HG02970 (cell line): ENCODE measurements around the gene MFSD12.

Source experiments
- ATAC-seq: cut with Tn5 transposase; IDR thresholded peaks from one replicate; pipeline ENCODE4 v1.9.1; 2021; ENCODE audit warnings: mild to moderate bottlenecking, moderate library complexity, moderate number of reproducible peaks; ENCODE audit not compliant: unreplicated experiment, low FRiP score

MFSD12 gene

DNA sequence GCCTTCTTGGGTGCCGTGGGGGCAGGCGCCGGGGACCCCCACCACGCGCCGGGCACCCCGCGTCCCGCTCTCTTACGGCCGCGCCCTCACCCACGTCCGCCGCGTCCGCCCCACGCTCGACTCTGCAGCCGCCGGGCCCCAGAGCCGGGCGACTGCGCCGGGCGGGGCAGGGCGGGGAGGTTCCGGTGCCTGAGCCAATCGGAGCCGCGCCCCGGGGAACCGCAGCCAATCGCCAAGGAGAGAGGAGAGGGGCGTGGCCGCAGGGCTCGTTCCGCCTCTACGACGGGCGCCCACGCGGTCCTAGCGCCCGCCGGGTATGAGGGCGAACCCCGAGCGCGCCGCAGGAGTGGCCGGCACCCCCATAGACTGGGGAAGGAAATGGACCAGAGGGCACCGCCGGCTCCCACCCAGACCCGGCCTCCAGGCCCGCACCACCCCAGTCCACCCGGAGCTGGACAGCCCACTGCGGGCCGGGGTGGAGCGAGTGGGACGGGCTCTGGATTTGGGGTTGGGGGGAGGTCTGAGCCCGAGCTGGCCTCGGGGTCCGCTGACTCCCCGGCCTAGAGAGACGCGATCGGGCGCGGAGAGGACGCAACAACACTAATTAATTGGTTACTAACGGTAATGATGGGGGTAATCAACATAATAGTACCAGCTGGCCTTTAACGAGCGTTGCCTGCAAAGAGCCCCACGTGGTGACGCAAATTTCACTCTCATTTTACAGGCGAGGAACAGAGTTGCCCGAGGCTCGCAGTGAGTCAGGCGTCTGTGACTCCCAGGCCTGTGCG is at the start of gene MFSD12:
Gene MFSD12, minus strand, starts transcription at position 126 of the 788 bp plus-strand sequence. CDS start 183 bp downstream, outside the sequence.
- ATAC-seq: peak; percentile 85

DNA sequence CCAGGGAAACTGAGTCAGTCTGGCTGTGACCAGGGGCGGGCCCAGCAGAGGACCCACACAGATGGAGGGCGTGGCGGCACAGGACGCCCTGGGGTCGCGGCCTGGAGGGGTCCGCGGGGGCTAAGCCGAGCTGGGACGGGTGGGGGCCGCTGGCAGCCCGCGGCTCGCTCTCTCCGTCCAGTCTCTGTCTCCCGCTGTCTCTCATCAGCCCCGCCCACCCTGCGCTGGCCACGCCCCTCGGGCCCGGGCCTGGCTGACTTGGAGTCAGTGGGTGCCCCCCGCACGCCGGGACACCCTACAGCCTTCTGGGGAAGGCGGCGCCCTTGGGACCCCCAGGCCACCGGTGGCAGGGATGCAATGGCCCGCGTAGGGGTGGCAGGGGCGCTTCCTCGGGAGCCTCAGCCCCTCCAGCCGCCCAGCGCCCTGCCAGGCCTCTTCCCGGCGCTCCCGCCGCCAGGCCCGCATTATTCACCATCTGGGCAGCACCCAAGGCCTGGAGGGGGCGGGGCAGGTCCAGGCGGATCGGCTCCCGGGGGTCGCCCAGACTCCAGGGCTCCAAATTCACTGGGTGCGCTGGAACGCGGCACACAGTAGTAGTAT is 49.4 kb upstream of the MFSD12 start, which contains the start of gene TBXA2R:
Gene TBXA2R, minus strand, starts transcription at position 186 of the 600 bp plus-strand sequence. CDS start 6,241 bp downstream, outside the sequence.
- ATAC-seq: no peak

DNA sequence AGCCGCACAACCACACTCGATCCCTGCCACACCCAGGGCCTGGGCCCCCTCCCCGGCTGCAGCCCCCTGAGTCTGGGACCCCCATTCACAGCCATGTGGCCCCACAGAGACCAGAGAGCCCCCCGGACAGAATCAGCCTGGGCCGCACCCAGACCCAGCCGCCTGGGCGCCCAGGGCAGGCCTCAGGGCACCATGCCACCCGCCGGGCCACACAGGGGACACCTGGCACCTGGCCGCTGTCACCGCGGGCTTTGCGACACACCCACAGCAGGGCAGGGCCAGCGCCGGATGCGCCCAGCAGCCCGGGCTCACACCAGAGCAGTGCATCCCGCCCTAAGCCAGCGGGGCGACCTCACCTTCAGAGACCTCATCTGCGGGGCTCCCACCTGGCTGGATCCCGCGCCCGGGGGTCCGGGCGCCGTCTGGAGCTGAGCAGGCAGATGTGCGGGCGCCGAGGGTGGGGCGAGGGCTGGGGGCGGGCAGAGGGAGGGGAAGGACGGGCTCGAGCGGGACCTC is 48.8 kb upstream of the MFSD12 start:
- ATAC-seq: no peak

DNA sequence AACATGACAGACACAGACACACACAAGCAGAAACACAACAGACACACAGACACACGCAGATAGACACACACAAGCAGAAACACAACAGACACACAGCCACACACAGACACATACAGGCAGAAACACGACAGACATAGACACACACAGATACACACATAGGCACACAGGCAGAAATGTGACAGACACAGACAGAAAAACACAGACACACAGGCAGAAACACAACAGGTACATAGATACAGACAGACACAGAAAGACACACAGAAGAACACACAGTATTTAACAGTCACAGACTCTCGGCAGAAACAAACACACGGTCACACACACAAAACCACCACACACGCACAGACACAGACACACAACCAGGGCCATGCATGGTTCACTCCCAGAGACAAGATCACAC is 48.4 kb upstream of the MFSD12 start:
- no peak for ATAC-seq

DNA sequence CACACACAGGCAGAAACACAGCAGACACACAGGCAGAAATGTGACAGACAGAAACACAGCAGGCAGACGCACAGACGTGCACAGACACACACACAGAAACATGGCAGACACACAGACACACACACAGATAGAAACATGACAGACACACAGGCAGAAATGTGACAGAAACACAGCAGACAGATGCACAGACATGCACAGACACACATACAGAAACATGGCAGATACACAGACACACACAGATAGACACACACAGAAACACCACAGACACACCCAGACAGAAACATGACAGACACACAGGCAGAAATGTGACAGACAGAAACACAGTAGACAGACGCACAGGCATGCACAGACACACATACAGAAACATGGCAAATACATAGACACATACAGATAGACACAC is 48.0 kb upstream of the MFSD12 start:
- no peak for ATAC-seq

DNA sequence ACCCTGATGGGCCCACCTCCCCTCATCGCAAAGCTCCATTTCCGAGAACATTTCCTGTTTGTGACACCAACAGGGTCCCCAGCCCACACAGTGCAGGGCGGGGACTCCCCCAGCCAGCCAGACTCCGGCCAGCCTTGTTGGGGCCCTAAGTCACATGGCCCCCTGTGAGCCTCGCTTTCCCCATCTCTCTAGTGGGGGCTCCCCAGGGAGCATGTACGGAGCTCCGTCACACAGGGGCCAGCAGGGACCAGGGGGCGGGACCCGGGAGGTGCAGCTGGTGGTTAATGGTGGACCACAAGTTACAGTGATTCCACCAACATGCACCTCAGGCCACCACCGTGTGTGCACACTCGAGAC is 47.6 kb upstream of the MFSD12 start:
- ATAC-seq: no peak

DNA sequence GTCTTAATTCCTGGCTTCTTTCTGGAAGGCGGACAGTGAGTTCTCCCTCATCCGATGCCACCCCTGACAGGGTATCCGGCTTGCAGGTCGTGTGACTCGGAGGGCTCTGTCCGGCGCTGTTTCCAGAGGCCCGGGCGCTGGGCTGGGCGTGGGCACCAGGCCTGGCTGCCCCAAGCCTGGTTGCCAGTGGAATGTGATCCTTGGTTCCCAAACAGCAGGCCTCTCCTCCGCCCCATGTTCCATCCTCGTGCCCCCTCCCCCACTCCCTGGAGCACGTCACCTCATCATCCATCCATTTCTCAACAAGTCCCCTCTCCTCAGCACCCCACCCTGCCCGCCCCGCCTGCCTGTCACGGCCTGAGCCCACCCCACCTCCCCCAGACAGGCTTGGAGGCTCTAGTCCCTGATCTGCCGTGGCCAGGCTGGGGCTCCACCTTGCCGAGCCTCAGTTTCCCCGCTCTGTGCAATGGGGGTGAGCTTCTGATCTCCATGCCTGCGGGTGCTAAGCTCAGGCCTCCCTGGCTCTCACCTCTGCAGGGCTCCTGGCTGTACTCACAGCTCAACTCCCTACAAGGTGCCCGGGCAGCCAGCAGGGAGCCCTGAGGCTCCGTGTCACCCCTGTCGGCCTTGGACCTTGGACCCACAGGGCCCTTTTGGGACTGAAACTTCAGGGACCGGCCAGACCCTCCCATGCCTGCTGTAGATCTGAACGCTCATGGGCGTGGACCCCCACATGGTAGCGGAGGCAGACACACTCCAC is 47.0 kb upstream of the MFSD12 start:
- ATAC-seq: no peak

DNA sequence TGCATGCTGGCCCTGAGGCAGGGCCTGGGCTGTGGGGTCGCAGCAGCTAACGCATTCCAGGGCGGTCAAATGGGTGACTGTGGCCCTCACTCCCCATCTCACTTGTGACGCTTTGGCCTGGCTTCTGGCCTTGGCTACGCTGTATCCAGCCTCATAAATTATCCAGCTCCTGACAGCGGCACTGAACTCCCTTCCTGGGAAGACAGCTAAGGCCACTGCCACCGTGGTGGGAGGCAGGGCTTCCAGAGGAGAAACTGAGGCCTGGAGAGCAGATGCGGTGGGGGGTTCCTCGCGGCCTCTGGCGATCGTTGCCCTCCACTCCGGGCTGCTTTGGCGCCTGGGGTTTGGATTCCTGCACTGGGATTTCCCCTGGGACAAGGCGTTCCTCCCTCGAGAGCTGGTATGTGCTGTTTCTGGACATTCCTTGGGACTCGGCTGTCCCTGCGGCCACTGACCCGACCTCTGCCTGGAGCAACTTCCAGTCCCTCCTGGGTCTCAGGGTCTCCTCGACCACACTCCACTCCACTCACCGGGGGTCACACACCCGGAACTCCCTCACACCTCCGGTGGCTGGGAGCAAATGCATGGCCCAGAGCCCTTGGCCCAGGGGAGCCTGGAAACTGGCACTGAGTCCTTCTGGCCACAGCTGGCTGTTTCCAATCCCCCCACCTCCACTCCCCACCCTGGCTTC is 45.9 kb upstream of the MFSD12 start:
- no peak for ATAC-seq

DNA sequence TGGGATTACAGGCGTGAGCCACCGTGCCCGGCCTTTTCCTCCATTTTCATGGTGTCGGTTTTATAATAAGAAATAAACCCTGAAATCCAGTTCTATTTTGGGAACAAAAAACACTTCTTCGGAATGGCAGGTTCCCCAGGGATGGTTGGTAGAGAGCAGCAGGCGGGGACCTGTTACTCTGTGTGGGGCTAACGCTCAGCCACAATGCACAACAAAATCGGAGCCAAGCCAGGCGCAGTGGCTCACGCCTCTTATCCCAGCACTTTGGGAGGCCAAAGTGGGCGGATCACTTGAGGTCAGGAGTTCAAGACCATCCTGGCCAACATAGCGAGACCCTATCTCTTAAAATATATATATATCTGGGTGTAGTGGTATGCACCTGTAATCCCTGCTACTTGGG is 43.6 kb upstream of the MFSD12 start:
- ATAC-seq: no peak

DNA sequence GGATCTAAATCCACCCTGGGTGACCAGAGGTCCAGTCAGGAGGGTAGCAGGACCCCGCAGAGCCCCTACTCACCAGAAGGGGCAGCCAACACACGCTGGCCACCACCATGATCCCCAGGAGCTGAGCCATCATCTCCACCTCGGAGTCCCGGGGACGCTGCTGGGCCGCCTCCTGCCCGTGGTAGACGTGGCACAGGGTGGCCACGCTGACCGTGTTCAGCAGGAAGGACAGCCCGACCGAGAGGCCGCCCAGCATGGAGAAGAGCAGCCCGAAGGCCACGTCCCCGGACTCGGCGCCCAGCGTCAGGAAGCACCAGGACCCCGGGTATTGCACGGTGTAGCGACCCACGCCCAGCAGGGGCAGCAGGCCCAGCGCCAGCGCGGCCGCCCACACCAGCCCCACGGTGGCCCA is 42.4 kb upstream of the MFSD12 start:
- ATAC-seq: no peak

DNA sequence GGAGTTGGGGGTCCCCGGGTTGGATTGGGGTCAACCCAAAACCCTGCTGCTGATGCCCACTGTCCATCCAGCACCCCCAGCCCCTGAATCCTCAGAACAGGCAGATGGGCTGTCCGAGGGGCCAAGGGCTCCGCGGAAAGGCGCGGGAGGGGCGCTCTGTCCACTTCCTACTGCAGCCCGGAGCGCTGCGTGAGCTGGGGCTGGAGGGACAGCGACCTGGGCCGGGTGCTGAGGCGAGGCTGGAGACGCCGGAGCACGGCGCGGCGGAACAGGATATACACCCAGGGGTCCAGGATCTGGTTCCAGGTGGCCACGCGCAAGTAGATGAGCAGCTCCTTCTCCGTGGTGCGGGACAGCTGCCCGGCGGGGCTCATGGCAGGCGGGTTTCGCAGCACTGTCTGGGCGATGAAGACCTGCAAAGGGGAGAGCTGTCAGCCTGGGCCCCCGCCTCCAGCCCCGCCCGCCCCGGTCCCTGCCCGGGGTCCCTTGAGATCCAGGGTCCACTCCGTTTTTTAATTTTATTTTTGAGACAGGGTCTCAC is 38.2 kb upstream of the MFSD12 start:
- no peak for ATAC-seq

DNA sequence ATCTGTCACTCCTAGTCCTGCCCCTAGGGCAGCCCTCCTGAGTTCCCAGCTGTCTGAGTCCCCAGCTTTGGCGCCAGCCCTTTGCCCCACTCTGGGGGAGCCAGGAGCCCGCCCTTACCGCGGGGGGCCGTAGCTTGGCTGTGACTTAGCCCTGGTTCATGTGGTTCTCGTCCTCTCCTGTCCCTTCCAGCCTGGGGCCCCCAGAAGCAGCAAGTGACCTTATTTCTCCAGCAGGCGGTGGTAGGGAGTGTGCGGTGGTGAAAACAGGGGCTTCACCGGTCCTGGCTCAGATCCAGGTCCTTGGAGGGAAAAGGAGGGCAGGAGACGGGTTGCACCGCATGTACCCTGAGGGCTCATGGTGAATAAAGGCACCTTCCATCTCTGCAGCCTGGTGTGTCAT is 35.8 kb upstream of the MFSD12 start:
- no peak for ATAC-seq

DNA sequence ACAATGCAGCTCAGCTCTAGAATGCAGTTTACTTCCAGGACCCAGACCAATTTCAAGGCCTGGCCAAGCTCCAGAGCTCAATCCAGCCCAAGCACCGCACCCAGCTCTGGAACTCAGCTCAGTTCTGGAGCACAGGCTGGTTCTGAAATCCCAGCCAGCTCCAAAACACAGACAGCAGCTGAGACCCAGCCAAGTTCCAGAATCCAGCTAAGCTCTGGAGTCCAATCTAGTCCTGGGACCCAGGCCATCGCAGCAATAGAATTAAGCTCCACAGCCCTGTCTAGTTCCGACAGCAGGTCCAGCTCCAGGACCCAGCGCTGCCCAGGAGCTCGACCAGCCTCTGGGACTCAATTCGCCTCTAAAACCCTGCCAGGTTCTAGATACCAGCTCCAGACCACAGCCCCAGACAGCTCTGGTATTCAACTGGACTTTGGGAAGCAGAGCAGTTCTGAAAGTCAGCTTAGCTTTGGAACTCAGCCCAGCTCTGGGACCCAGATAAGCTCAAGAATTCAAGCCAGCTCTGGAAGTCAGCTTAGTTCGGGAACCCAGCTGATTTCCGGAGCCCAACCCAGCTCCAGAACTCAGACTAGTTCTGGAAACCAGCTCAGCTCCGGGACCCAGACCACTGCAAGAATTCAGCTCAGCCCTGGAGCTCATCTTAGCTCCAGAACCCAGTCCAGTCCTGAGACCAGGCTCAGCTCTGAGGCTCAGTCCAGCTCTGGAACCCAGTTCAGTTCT is 34.7 kb upstream of the MFSD12 start:
- ATAC-seq: no peak

DNA sequence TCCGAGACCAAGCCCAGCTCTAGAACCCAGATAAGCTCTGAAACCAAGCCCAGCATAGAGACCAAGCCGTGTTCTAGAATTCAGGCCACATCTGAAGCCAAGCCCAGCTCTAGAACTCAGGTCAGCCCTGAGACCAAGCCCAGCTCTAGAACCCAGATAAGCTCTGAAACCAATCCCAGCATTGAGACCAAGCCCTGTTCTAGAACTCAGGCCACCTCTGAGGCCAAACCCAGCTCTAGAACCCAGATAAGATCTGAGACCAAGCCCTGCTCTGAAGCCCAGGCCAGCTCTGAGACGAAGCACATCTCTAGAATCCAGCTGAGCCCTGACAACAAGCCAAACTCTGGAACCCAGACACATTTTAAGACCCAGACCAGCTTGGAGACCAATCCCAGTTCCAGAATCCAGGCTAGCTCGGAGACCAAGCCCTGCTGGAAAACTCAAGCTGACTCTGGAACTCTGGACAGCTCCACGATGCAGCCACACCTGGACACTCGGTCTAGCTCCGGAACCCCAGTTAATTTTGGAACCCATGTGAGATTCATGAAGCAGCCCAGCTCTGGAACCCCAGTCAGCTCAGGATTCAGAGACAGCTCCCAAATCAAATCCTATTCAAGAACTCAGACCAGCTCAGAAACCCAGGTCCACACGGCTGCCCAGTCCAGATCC is 33.7 kb upstream of the MFSD12 start:
- no peak for ATAC-seq

DNA sequence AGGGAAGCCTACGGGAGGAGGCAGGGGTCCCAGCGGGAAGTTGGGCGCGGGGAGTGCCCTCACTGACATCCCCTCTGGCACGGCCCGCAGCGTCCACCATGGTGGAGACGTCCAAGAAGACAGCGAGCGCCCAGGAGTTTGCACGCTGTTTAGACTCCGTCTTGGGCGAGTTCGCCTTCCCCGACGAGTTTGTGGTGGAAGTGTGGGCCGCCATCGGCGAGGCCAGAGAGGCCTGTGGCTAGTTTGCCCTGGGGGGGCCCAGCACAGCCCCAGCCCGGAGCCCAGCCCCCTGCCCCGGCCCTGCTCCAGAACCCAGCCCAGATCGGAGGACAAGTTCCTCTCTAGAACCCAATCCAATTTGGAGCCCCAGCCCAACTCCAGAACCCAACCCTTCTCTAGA is 32.6 kb upstream of the MFSD12 start:
- ATAC-seq: no peak

DNA sequence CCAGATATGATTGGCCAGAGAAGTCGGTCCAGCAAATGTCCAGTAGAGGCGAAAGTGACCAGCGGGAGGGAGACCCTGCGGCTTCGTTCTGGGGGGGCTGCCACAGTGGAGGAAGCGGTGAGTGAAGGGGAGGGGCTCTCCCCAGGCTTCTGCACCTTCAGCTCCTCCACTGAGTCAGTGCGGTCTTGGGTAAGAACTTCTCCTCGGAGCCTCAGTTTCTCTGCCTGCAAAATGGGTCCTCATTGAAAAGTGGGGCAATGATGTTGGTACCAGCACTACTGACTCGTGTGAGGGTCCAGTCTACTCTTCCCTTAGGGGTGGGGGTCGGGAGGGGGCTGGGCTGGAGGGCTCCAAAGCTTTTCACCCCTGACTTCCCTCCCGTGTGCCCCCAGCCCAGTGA is 32.1 kb upstream of the MFSD12 start:
- ATAC-seq: no peak

DNA sequence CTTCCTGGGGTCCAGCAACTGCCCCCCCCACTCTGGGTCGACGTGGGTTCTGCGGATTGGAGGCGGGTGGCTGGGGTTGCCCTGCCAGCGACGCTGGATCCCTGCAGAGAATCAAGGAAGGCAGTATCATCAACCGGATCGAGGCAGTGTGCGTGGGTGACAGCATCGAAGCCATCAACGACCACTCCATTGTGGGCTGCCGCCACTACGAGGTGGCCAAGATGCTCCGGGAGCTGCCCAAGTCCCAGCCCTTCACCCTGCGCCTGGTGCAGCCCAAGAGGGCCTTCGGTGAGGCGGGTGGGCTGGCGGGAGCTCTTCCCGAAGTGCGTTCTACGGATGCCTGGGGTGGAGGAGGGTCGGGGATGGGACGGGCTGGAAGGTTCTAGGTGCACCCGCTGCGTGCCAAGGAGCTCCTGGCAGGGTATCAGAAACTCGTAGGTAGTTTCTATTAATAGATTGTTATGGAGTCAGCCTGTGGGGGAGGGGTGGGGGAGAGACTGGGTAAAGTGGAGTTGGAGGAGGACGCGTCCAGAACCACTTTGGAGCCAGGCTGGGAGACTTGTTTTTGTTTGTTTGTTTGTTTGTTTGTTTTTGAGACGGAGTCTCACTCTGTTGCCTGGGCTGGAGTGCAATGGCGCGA is 29.4 kb upstream of the MFSD12 start:
- ATAC-seq: no peak

DNA sequence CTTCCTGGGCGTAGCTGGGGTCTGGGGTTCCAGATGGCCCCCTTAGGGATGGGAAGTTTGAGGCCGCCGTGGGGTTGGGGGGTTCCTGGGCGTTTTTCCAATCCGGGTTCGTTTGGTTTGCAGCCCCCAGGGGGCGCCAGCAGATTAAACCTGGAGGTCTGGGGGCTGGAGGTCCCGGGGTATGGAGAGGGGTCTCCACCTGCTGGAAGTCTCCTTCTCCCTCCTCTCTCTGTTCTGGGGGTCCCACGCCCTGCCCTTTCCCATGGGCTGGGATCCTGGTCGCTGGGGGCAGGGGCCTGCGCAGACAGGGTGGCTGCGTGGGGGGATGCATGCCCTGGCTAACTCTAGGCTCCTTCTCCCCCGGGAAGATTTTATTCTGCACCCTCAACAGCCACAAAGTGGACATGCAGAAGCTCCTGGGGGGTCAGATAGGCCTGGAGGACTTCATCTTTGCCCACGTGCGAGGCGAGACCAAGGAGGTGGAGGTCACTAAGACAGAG is 28.8 kb upstream of the MFSD12 start:
- ATAC-seq: no peak
